Left cardiac atrium (tissue), 4 donors: Measurements from ENCODE around the gene POLR1H. TPM values are rescaled to one million over a fixed set of nuclear protein-coding genes. Genes with fewer than 3 reads are reported as not detected.
"Not testable (repeated sequence)": the region's sequence is repeated elsewhere in the genome, so short reads cannot be mapped to it uniquely, and the experiment has no call there.

Source experiments
- ATAC-seq, 2 donors: fragments of 200-7000 bp; cut with Tn5 transposase; one replicate each; pipeline ENCODE4 v1.9.1; 2020; ENCODE audit warnings: mild to moderate bottlenecking in 2 of 2, moderate library complexity in 2 of 2
- DNase-seq: peaks from one replicate; pipeline ENCODE4 v3.0.0-alpha.2; 2020
- intact Hi-C, 2 donors: fragments of 100-400 bp; cut with DNase I; formaldehyde crosslinking; loops; one replicate each; pipeline versions ENCODE4 v1.14.1 to v1.15.1; 2022 to 2023
- long read RNA-seq: library from polyadenylated mRNA; unstranded; transcript quantifications from one replicate; pipeline ENCODE4 v2.0.0, GENCODE V29; 2021
- total RNA-seq, 2 donors: library from RNA; stranded (reverse); fragmentation: NEBNext Ultra II Directional; extraction: Animal tissue kit (Norgen Biotek cat#: 25700); gene quantifications; one replicate each; pipeline ENCODE4 v1.2.1, GENCODE V29; 2021
- donor health status: DM: no; HTN: yes; CAD: no.
- donor health status: DM: no; HTN: yes; CAD: no; lungs with severe emphysema.
- donor health status: DM: yes; HTN: yes; CAD: no.
- donor health status: Dilated cardiomyopathy.

POLR1H gene
- total RNA-seq: 10 to 100 TPM; 14.7 to 16.6 TPM
- long read RNA-seq, partial matches to known transcripts: 0 of 2 reads
- long read RNA-seq, other reads (novel, unspliced or antisense): 0 of 2 reads

GRCh38 chr6:30061092-30061857 lies at the start of gene POLR1H:
Gene POLR1H, plus strand, starts transcription at chr6:30061265. Its CDS starts 260 bp downstream, at chr6:30061525.
- ATAC-seq (peak; percentile 98), DNase-seq (peak; percentile 95)
- intact Hi-C loops: no loop called here

- DNase-seq (no peak), ATAC-seq (peak in 1 of 2 donors; percentile 61)
- intact Hi-C loops: loop anchor here (1.0 to 10.0 kb wide), 3 partner anchors 165 to 309 kb away; no protein-coding TSS in a partner anchor
Observed at GRCh38 chr6:30013291-30013922, 47.7 kb upstream of the POLR1H start.

- no peak for ATAC-seq
- DNase-seq: no peak
- intact Hi-C loops: loop anchor here (10.0 kb wide), 1 partner anchor 315 kb away; no protein-coding TSS in a partner anchor
Observed at GRCh38 chr6:30019819-30020218, 41.2 kb upstream of the POLR1H start.

- intact Hi-C loops: no loop called here
- no peak for DNase-seq
- ATAC-seq: no peak
Observed at GRCh38 chr6:30020626-30021025, 40.4 kb upstream of the POLR1H start.

- DNase-seq (no peak), ATAC-seq (no peak)
- intact Hi-C loops: no loop called here
Observed at GRCh38 chr6:30022189-30022588, 38.9 kb upstream of the POLR1H start.

- DNase-seq, ATAC-seq, intact Hi-C loops: not testable (repeated sequence)
Observed at GRCh38 chr6:30022712-30023111, 38.4 kb upstream of the POLR1H start.

- DNase-seq (no peak), ATAC-seq (no peak)
- intact Hi-C loops: no loop called here
Observed at GRCh38 chr6:30025186-30025585, 35.9 kb upstream of the POLR1H start.

- DNase-seq: no peak
- no peak for ATAC-seq
- intact Hi-C loops: no loop called here
Observed at GRCh38 chr6:30029588-30029987, 31.5 kb upstream of the POLR1H start.

- intact Hi-C loops: no loop called here
- ATAC-seq (no peak), DNase-seq (no peak)
Observed at GRCh38 chr6:30031381-30031780, 29.7 kb upstream of the POLR1H start.

GRCh38 chr6:30033440-30033839 lies 27.6 kb upstream of the POLR1H start:
- DNase-seq, ATAC-seq, intact Hi-C loops: not testable (repeated sequence)

GRCh38 chr6:30035784-30036183 lies 25.3 kb upstream of the POLR1H start:
- ATAC-seq: no peak
- no peak for DNase-seq
- intact Hi-C loops: no loop called here

- intact Hi-C loops: no loop called here
- DNase-seq (no peak), ATAC-seq (no peak)
Observed at GRCh38 chr6:30037182-30037788, 23.8 kb upstream of the POLR1H start.

GRCh38 chr6:30041221-30041620 lies 19.8 kb upstream of the POLR1H start:
- ATAC-seq: no peak
- DNase-seq: no peak
- intact Hi-C loops: no loop called here

GRCh38 chr6:30041821-30042220 lies 19.2 kb upstream of the POLR1H start:
- DNase-seq (no peak), ATAC-seq (peak in 1 of 2 donors; percentile 34)
- intact Hi-C loops: no loop called here

GRCh38 chr6:30042476-30042875 lies 18.6 kb upstream of the POLR1H start:
- intact Hi-C loops: no loop called here
- DNase-seq (no peak), ATAC-seq (no peak)

- intact Hi-C loops: no loop called here
- DNase-seq: no peak
- no peak for ATAC-seq
Observed at GRCh38 chr6:30042914-30043313, 18.2 kb upstream of the POLR1H start.

GRCh38 chr6:30043744-30044143 lies 17.3 kb upstream of the POLR1H start:
- DNase-seq (no peak), ATAC-seq (no peak)
- intact Hi-C loops: no loop called here

- DNase-seq (no peak), ATAC-seq (peak in 1 of 2 donors; percentile 70)
- intact Hi-C loops: no loop called here
Observed at GRCh38 chr6:30044630-30045029, 16.4 kb upstream of the POLR1H start.

GRCh38 chr6:30047220-30047619 lies 13.8 kb upstream of the POLR1H start:
- DNase-seq (no peak), ATAC-seq (no peak)
- intact Hi-C loops: no loop called here

GRCh38 chr6:30053682-30054081 lies 7.4 kb upstream of the POLR1H start:
- DNase-seq: no peak
- intact Hi-C loops: no loop called here
- ATAC-seq: no peak
